Caki2 (cell line): Measurements from ENCODE around the gene USP13. TPM values are rescaled to one million over a fixed set of nuclear protein-coding genes. Genes with fewer than 3 reads are reported as not detected.
"Not testable (repeated sequence)": the region's sequence is repeated elsewhere in the genome, so short reads cannot be mapped to it uniquely, and the experiment has no call there.

Source experiments
- DNase-seq: peaks from one replicate; pipeline ENCODE4 v3.0.0-alpha.2; 2015; ENCODE audit warnings: low read depth
- in situ Hi-C: cut with HindIII; loops from 2 replicates; pipeline ENCODE4 v1.10.0; 2016; ENCODE audit warnings: low sequenced_read_pairs, low pct_unique_long_range_greater_than_20kb, mixed read lengths
- total RNA-seq: library from RNA; depleted of rRNA; stranded (reverse); fragments of >200 nt; shearing (Covaris generic); gene quantifications from 2 replicates; pipeline ENCODE4 v1.2.3, GENCODE V29; 2014; ENCODE audit warnings: low replicate concordance

USP13 gene
- total RNA-seq, 1 experiment from 2014 or later = 16.7 TPM

- in situ Hi-C loops = no loop called here
- DNase-seq = no peak
These were observed 29.7 kb downstream of the USP13 start for GRCh38 chr3:179682426-179683080.

GRCh38 chr3:179683286-179683685 lies 30.4 kb downstream of the USP13 start:
- not testable (repeated sequence) for DNase-seq

DNA sequence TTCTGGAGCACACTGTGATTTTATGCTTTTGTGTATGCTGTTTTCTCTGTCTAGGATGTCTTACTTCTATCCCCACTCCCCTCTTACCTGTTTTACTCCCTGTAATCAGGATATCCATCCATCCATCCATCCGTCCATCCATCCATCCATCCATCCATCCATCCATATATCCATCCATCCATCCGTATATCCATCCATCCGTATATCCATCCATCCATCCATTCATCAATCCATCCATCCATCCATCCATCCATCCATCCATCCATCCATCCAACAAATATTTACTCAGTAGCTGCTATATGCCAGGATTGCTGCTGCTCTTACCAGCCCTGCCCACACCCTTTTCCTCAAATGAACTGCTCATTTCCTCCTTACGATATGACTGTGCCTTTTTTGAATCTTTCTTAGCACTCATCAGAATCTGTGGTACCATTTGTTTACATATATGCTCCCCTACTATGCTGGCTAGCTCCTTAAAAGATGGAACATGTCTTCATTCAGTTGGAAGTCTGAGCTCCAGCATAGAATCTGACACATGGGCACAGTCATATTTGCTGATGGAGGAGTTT lies 35.2 kb downstream of the USP13 start:
- in situ Hi-C loops = no loop called here
- DNase-seq = no peak

More at GRCh38 chr3:179683286-179683685, 30.4 kb downstream of the USP13 start:
- in situ Hi-C loops = not testable (repeated sequence)

DNA sequence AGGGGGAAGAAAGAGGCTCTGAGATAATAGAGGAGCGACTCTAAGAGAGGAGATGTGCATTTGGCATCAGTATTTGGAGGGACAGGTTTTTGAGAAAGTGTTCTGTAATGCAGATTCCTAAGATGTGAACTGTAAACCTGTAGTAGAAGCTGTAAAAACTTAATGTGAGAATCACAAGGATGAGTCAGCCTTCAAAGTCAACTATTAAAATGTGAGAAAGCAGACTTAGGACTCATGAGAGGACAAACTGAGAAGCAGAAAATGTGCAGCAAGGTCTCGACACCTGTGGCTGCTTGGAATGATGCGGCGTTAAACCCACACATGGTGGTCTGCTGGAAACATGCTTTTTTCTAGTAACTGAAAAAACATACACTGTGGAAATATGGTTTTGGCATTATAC lies 36.0 kb downstream of the USP13 start:
- in situ Hi-C loops = no loop called here
- DNase-seq = peak; percentile 47

DNA sequence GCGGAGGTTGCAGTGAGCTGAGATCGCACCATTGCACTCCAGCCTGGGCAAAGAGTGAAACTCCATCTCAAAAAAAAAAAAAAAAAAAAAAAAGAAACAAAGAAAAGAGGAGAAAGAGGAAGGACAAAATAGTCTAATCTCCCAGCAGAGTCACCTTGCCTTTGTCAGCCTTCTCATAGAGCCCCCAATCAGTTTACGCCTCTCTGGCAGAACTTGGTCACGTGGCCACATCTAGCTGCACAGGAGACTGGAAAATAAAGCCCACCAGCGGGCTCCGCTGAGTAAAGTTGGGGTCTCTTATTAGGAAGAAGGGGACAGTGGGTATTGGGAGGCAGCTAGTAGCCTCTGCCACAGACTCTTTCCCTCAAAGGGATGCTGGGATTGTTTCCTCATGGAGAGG lies 41.9 kb downstream of the USP13 start:
- DNase-seq = no peak
- in situ Hi-C loops = no loop called here

- DNase-seq = no peak
- in situ Hi-C loops = no loop called here
These were observed 43.0 kb downstream of the USP13 start for GRCh38 chr3:179695672-179696313.

DNA sequence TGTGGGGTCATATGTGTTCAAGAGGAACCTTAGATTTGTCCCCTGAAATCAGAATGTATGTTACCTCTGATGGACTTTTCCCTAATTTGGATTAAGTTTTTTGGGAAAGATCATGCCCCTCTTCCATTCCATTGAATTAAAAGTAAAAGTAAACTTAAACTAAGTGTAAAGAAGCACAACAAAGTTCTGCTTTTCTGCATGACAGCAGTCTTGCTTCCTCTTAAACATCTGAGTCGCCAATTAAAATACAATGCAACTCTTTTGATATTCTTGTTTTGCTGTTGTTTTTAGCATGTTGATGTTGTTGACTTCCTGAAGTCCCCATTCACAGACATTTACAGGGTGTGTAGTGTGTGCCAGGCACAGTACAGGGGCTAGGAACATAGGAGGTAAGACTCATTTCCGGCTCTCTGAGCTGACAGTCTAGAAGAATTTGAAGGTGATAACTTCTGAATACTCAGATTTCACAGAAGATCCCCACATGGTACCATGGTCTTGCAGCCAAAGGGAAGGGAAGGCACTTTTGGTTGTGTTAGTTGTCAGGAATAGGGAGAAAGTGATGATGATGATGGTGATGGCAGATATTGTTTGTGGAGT lies 45.0 kb downstream of the USP13 start:
- DNase-seq = no peak
- in situ Hi-C loops = no loop called here

DNA sequence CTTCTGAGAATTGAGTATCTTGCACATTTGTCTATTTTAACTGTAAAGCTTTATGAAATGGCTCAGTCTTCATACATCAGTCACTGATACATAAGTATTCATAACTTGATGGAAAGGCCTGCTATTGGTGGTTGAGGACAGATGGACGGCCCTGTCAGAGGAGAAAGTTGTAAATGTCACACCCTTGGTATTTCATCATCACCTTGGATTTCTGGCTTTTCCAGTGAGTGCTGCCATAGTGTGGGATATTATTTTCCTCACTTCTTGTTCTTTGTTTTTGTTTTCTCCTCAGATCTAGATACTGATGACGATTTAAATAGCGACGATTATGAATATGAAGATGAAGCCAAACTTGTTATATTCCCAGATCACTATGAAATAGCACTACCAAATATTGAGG lies 47.9 kb downstream of the USP13 start:
- DNase-seq = no peak
- in situ Hi-C loops = no loop called here

DNA sequence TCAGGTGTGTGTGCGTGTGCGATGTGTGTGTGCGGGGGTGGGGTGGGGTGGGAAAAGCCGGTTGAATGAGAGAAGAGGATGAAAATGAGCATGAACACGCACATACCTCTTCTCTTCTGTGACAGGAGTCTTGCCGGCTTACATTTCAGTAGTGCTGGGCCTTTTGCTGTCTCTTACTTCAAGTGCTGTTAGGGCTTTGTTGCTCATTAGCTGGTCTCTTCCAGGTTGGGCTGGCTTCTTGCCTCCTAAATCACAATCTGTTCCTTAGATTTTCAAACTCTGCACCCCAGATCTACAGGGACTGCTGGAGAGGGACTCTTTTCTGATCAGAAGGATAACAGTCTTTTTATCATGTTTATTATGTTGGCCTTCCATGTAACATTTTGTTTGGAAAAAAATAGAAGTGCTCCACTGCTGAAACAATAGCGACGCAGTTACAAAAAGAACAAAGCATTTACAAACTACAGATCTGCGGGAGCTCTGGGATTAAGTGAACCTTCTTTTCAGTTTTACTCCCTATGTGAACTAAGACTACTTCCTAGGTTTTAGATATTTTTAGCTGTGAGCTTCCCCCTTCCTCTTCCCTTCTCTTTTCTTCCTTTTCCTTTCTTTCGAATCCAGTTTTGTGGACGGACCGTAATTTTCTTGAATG lies 48.5 kb downstream of the USP13 start:
- in situ Hi-C loops = no loop called here
- no peak for DNase-seq

- in situ Hi-C loops = no loop called here
- no peak for DNase-seq
These were observed 49.6 kb downstream of the USP13 start for GRCh38 chr3:179702271-179702947.

DNA sequence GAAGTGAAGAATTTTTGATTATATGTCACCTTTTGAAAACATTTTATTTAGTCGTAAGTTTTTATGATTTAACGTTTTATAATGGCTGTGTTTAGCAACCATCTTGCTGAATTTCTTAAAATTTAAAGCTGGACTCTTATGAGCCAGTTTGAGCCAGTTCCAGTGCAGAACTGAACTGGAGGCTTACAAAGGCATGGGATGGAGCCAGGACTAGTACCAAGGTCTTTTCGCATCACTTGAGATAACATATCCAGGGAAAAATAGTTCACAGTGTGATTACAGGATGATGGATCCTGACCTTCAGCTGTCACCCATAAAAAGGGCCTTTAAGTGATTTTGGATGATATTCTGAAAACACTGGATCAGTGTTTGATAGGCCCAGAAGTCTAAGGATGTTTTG lies 51.0 kb downstream of the USP13 start:
- DNase-seq = no peak
- in situ Hi-C loops = no loop called here

DNA sequence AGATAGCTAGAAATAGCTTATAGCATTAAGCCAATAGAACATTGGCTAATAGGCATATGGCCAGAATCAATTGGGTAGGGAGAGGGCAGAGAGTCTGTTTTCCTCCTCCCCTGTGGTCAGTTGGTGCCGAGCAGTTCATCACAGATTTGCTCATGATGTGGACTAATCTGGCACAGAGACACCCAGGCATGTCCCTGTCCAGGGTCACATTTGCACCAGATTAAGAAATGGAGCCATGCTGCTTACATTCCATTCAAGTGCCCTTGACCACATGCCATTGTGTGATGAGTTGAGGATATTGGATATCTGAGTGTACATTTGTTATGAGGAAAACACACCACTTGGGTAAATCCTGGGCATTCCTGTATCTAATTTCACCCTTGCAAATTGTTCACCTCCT lies 53.4 kb downstream of the USP13 start:
- no peak for DNase-seq
- in situ Hi-C loops = no loop called here

- no peak for DNase-seq
- in situ Hi-C loops = no loop called here
These were observed 57.2 kb downstream of the USP13 start for GRCh38 chr3:179710079-179710478.

DNA sequence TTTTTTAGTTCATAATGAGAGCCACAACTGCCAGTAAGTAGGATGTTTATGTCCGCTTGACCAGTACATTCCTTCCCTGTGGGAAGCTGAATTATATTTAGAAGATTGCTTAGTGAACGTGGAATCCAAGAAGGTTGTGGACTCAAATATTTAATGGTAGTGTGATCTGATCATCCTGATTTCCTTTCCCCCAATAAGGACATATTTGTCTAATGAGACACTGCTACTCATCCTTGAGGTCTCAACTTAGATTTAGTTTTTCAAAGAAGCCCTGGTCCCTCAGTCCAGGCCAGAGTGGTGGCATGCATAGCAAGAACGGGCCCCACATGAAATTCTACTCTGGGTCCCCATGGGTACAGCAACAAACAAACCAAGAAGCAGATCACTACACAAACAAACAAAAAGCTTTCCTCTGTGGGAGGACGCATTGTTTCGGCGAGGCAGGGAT lies 60.8 kb downstream of the USP13 start:
- DNase-seq = peak; percentile 43

DNA sequence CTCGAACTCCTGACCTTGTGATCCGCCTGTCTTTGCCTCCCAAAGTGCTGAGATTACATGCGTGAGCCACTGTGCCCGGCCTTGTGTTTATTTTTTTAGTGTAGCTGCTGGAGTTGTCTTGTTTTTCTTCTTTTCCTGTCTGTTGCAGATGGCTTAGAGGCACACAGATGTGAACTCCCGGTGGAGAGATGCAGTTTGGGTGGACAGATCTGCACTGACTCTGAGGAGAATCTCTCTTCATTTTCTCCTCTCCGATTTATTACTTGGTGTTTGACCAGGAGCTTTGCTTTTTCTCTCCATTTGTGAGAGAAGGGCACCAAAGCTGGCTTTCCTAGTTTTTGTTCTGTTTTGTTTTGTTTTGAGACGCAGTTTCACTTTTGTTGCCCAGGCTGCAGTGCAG lies 62.7 kb downstream of the USP13 start:
- DNase-seq = peak; percentile 46
- in situ Hi-C loops = no loop called here

More for the DNA sequence above, 60.8 kb downstream of the USP13 start:
- in situ Hi-C loops = no loop called here

DNA sequence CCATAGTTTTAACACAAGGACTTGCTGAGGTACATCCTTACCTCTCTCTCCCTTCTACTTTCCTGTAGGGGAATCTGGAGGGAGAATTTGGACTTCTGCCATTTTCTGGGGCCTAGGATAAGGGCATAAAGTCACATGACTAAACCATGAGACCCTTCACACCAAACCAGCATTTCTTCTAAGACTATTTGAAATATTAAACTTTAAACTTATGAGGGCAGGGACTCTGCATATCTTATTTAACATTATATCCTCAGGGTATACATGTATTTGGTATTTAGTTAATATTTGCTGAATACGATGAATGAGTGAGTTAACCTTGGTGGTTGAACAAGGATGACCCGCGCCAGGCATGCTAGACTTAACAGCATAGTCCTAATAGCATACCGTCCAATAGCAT lies 63.4 kb downstream of the USP13 start:
- in situ Hi-C loops = no loop called here
- DNase-seq = peak; percentile 90

- in situ Hi-C loops = no loop called here
- peak; percentile 80 for DNase-seq
These were observed 64.0 kb downstream of the USP13 start for GRCh38 chr3:179716811-179717210.

GRCh38 chr3:179717219-179717618 lies 64.4 kb downstream of the USP13 start:
- DNase-seq = no peak
- in situ Hi-C loops = no loop called here
